ENCODE results near the gene GPR139. TPM values are rescaled to one million over a fixed set of nuclear protein-coding genes. Genes with fewer than 3 reads are reported as not detected.

The GPR139 gene
- total RNA-seq, 1 donor from 2014 or later: not detected

DNA sequence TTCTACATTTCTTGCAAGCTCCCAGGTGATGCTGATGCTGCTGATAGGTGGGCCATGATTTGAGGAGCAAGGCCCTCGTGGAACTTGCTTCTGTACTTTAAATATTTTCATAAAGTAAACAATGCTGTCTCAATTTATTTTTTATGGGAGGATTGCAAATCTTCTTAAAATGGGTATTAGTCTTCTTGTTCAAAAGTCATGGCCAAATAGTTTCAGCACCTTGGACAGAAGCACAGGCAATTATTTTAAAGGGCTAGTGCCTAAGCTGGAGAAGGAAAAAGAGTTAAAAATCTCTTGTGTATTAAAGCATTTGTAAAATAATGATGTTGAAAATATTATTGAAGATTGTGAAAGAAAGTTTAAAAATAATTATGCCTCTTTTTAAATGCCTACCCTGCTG lies 50.5 kb downstream of the GPR139 start:
- no peak overlapping the region for H3K27ac ChIP-seq
- H3K4me1 ChIP-seq: no peaks in the 10 kb centered on the region
- H3K27me3 ChIP-seq (ENCODE audit: low read depth): no peaks in the 10 kb centered on the region
- H3K4me3 ChIP-seq: no peak overlapping the region
- intact Hi-C loops (cut with DNase I): no loop called here
- DNase-seq (no peak), ATAC-seq (no peak)
- no peaks in the 10 kb centered on the region for H3K36me3 ChIP-seq
- no peaks in the 10 kb centered on the region for H3K9me3 ChIP-seq
- TF ChIP-seq CTCF (IDR thresholded peaks at IDR 0.05): no peak

DNA sequence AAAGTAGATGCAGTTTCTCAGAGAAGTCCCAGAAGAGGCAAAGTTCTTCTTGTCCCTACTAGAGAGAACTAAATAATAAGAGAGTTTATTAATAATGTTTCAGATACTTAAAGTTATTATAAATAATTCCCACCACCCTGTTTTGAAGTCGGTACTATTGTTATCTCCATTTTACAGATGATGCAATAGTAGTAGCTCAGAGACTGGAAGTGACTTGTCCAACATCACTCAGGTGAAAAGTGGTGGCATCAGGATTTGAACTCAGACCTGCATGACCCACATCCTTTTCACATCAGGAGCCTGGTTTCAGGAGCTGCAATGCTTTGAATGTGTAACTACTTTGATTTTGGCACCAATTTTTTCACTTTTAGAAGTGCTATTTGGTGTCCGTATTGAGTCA lies 52.7 kb downstream of the GPR139 start:
- intact Hi-C loops (cut with DNase I): no loop called here
- no peak for DNase-seq
- H3K27ac ChIP-seq: no peak overlapping the region
- no peak for ATAC-seq
- H3K27me3 ChIP-seq (ENCODE audit: low read depth): no peaks in the 10 kb centered on the region
- H3K4me1 ChIP-seq: no peaks in the 10 kb centered on the region
- no peak for TF ChIP-seq CTCF (IDR thresholded peaks at IDR 0.05)
- no peaks in the 10 kb centered on the region for H3K9me3 ChIP-seq
- no peak overlapping the region for H3K4me3 ChIP-seq
- no peaks in the 10 kb centered on the region for H3K36me3 ChIP-seq

- TF ChIP-seq CTCF (IDR thresholded peaks at IDR 0.05): no peak
- no peaks in the 10 kb centered on the region for H3K4me1 ChIP-seq
- no peak for ATAC-seq
- no peak overlapping the region for H3K4me3 ChIP-seq
- no peak overlapping the region for H3K27ac ChIP-seq
- DNase-seq: no peak
- no peaks in the 10 kb centered on the region for H3K9me3 ChIP-seq
- H3K36me3 ChIP-seq: no peaks in the 10 kb centered on the region
- intact Hi-C loops (cut with DNase I): no loop called here
- H3K27me3 ChIP-seq (ENCODE audit: low read depth): peaks cover 2% of the 10 kb centered on the region
Measured at GRCh38 chr16:20020083-20020482, 53.6 kb downstream of the GPR139 start.

- Histone ChIP-seq H3K36me3 (no peaks in the 10 kb centered on the region), H3K27ac (no peak overlapping the region), H3K9me3 (no peaks in the 10 kb centered on the region), H3K4me3 (no peak overlapping the region), H3K27me3 (ENCODE audit: low read depth) (peaks cover 4% of the 10 kb centered on the region), H3K4me1 (no peaks in the 10 kb centered on the region)
- TF ChIP-seq CTCF (IDR thresholded peaks at IDR 0.05): no peak
- DNase-seq: no peak
- no peak for ATAC-seq
- intact Hi-C loops (cut with DNase I): no loop called here
Measured at GRCh38 chr16:20016234-20016633, 57.5 kb downstream of the GPR139 start.

- H3K4me1 ChIP-seq: no peaks in the 10 kb centered on the region
- ATAC-seq: no peak
- intact Hi-C loops (cut with DNase I): no loop called here
Measured at GRCh38 chr16:20004931-20005330, 68.8 kb downstream of the GPR139 start.

More at GRCh38 chr16:20004931-20005330, 68.8 kb downstream of the GPR139 start:
- no peak for DNase-seq
- Histone ChIP-seq H3K27ac (no peak overlapping the region), H3K36me3 (no peaks in the 10 kb centered on the region), H3K9me3 (no peaks in the 10 kb centered on the region), H3K27me3 (ENCODE audit: low read depth) (peaks cover 4% of the 10 kb centered on the region), H3K4me3 (no peak overlapping the region)
- no peak for TF ChIP-seq CTCF (IDR thresholded peaks at IDR 0.05)
